Stomach (tissue), 9 donors: ENCODE data around the gene NTM. TPM values are rescaled to one million over a fixed set of nuclear protein-coding genes. Genes with fewer than 3 reads are reported as not detected.

Experiments
- DNase-seq, 2 donors: peaks; one replicate each; pipeline versions ENCODE4 v3.0.0 to v3.0.0-alpha.2; 2013 to 2019
- H3K27ac ChIP-seq, 5 donors: fragments of 200-600 bp in 4 of 5; sonication (generic) in 4 of 5; one replicate each; pipeline ENCODE4 v1.5.1; 2013 to 2019; ENCODE audit warnings: mild to moderate bottlenecking in 1 of 5, moderate library complexity in 1 of 5
- H3K27me3 ChIP-seq, 3 donors: fragments of 200-600 bp; sonication (generic); one replicate each; pipeline ENCODE4 v1.5.1; 2017 to 2019; ENCODE audit warnings: mixed run types in 1 of 3
- H3K36me3 ChIP-seq, 4 donors: fragments of 200-600 bp; sonication (generic); 1 replicate in 3 of 4; 2 replicates in 1 of 4; pipeline ENCODE4 v1.5.1; 2016 to 2019
- H3K4me1 ChIP-seq, 4 donors: fragments of 200-600 bp; sonication (generic); one replicate each; pipeline ENCODE4 v1.5.1; 2016 to 2019
- H3K4me3 ChIP-seq, 4 donors: fragments of 200-600 bp; sonication (generic) in 3 of 4; one replicate each; pipeline ENCODE4 v1.5.1; 2016 to 2019; ENCODE audit warnings: mild to moderate bottlenecking in 1 of 4
- H3K9me3 ChIP-seq, 4 donors: fragments of 200-600 bp; sonication (generic); one replicate each; pipeline ENCODE4 v1.5.1; 2016 to 2019
- CTCF ChIP-seq, 7 experiments: fragments of 450-650 bp in 4 of 7; fragments of 200-600 bp in 3 of 7; sonication (generic) in 3 of 7; IDR thresholded peaks; one replicate each; pipeline ENCODE4 v1.5.1; 2016 to 2019; ENCODE audit warnings: antibody characterized with exemption in 7 of 7, control low read depth in 2 of 7, mild to moderate bottlenecking in 1 of 7
- EP300 ChIP-seq: sonication (generic); formaldehyde crosslinking; IDR thresholded peaks from one replicate; pipeline ENCODE4 v1.6.1; 2017; ENCODE audit warnings: antibody characterized with exemption
- POLR2A ChIP-seq, 4 donors: fragments of 450-650 bp; IDR thresholded peaks; one replicate each; pipeline ENCODE4 v1.6.1; 2016; ENCODE audit warnings: antibody characterized with exemption in 4 of 4, control low read depth in 2 of 4, mild to moderate bottlenecking in 1 of 4, moderate library complexity in 1 of 4
- POLR2AphosphoS5 ChIP-seq, 3 donors: sonication (generic); formaldehyde crosslinking; IDR thresholded peaks; one replicate each; pipeline ENCODE4 v1.6.1; 2016; ENCODE audit warnings: antibody characterized with exemption in 3 of 3
- WGBS, 5 donors: extraction: QIAGEN DNeasy Blood & Tissue Kit in 3 of 5; methylation state at CpG; one replicate each; pipeline versions ENCODE4 v1.1.5 to v1.1.7; 2013 to 2018; 5-methylcytosine and 5-hydroxymethylcytosine counted together
- intact Hi-C: fragments of 100-400 bp; cut with DNase I; formaldehyde crosslinking; loops from one replicate; pipeline ENCODE4 v1.15.1; 2023; ENCODE audit warnings: low total_unique reads
- polyA plus RNA-seq, 3 donors: library from polyadenylated mRNA; stranded (reverse); fragments of 200-250 nt; gene quantifications; one replicate each; pipeline ENCODE4 v1.2.3, GENCODE V29; 2013
- total RNA-seq, 5 donors: library from RNA; depleted of rRNA; stranded (reverse); fragments of >200 nt; gene quantifications; one replicate each; pipeline versions ENCODE4 v1.1.0 to v1.2.3, GENCODE V29; 2014 to 2016
- donor health status: healthy with polysubstance abuse.
- donor health status: Bipolar disorder and iron deficiency.
- donor health status: healthy.

The NTM gene
- total and polyA plus RNA-seq, 8 donors, result 0.50 to 8.4 (median 1.3) TPM; not detected in 3

- Histone ChIP-seq H3K9me3 (no peaks in the 10 kb centered on the region), H3K27me3 (no peaks in the 10 kb centered on the region), H3K36me3 (no peaks in the 10 kb centered on the region), H3K4me3 (no peak overlapping the region), H3K4me1 (no peaks in the 10 kb centered on the region), H3K27ac (no peak overlapping the region)
- TF ChIP-seq EP300 (no peak), POLR2AphosphoS5 (IDR thresholded peaks at IDR 0.05) (no peak)
- 81 to 91% (median 90%) methylated on average over 6 to 8 of the region's 8 CpGs for WGBS, 5 donors
- intact Hi-C loops, result no loop called here
- no peak for DNase-seq
Measured at GRCh38 chr11:132352497-132352896, 982.1 kb downstream of the NTM start.

- intact Hi-C loops, result no loop called here
- Histone ChIP-seq H3K36me3 (no peaks in the 10 kb centered on the region), H3K4me1 (no peaks in the 10 kb centered on the region), H3K4me3 (no peak overlapping the region), H3K9me3 (no peaks in the 10 kb centered on the region), H3K27ac (no peak overlapping the region), H3K27me3 (no peaks in the 10 kb centered on the region)
- 90 to 95% (median 92%) methylated on average over 15 of the region's 15 CpGs for WGBS, 5 donors
- no peak for DNase-seq
- no peak for TF ChIP-seq POLR2A (IDR thresholded peaks at IDR 0.05)
- no peak for TF ChIP-seq EP300
- TF ChIP-seq CTCF (IDR thresholded peaks at IDR 0.05), result no peak
- no peak for TF ChIP-seq POLR2AphosphoS5 (IDR thresholded peaks at IDR 0.05)
Measured at GRCh38 chr11:132353255-132353654, 982.8 kb downstream of the NTM start.

- Histone ChIP-seq H3K4me3 (no peak overlapping the region), H3K27ac (peak overlapping the region in 1 of 5 donors; percentile 5), H3K36me3 (no peaks in the 10 kb centered on the region), H3K9me3 (no peaks in the 10 kb centered on the region), H3K27me3 (no peaks in the 10 kb centered on the region), H3K4me1 (no peaks in the 10 kb centered on the region)
- WGBS, 5 donors, result 70 to 80% (median 72%) methylated on average over 13 of the region's 13 CpGs
- no peak for TF ChIP-seq POLR2AphosphoS5 (IDR thresholded peaks at IDR 0.05)
- TF ChIP-seq EP300, result no peak
- TF ChIP-seq POLR2A (IDR thresholded peaks at IDR 0.05), result no peak
- TF ChIP-seq CTCF (IDR thresholded peaks at IDR 0.05), result no peak
- no peak for DNase-seq
- intact Hi-C loops, result no loop called here
Measured at GRCh38 chr11:132357811-132358572, 987.6 kb downstream of the NTM start.

- H3K27ac ChIP-seq, result peak overlapping the region in 1 of 5 donors; percentile 5
- no peaks in the 10 kb centered on the region for H3K36me3 ChIP-seq
- WGBS, 5 donors, result 52 to 77% (median 71%) methylated on average over 4 of the region's 4 CpGs
- intact Hi-C loops, result no loop called here
- H3K4me3 ChIP-seq, result no peak overlapping the region
- no peaks in the 10 kb centered on the region for H3K27me3 ChIP-seq
- TF ChIP-seq CTCF (IDR thresholded peaks at IDR 0.05) (no peak), POLR2A (IDR thresholded peaks at IDR 0.05) (no peak), EP300 (no peak), POLR2AphosphoS5 (IDR thresholded peaks at IDR 0.05) (no peak)
- H3K9me3 ChIP-seq, result no peaks in the 10 kb centered on the region
- DNase-seq, result no peak
- no peaks in the 10 kb centered on the region for H3K4me1 ChIP-seq
Measured at GRCh38 chr11:132358573-132358953, 988.1 kb downstream of the NTM start.

GRCh38 chr11:132361011-132361550, 990.7 kb downstream of the NTM start:
- intact Hi-C loops, result no loop called here
- H3K36me3 ChIP-seq, result no peaks in the 10 kb centered on the region
- TF ChIP-seq POLR2AphosphoS5 (IDR thresholded peaks at IDR 0.05) (no peak), CTCF (IDR thresholded peaks at IDR 0.05) (no peak), EP300 (no peak), POLR2A (IDR thresholded peaks at IDR 0.05) (no peak)
- H3K27me3 ChIP-seq, result no peaks in the 10 kb centered on the region
- 73 to 80% (median 76%) methylated on average over 8 of the region's 8 CpGs for WGBS, 5 donors
- DNase-seq, result no peak
- H3K4me3 ChIP-seq, result no peak overlapping the region
- no peaks in the 10 kb centered on the region for H3K9me3 ChIP-seq
- no peaks in the 10 kb centered on the region for H3K4me1 ChIP-seq
- no peak overlapping the region for H3K27ac ChIP-seq
